ENCODE results near the gene SOX6.

SOX6 gene

GRCh38 chr11:16169956-16170847 is 186.1 kb downstream of the SOX6 start:
- H3K4me3 ChIP-seq (ENCODE audit: low read depth, low read length), result no peak overlapping the region
- DNase-seq, result no peak
- in situ Hi-C loops (cut with HindIII; ENCODE audit: low pct_ligation_motif_present, low sequenced_read_pairs), result no loop called here
- no peak for TF ChIP-seq CTCF (IDR thresholded peaks at IDR 0.05; ENCODE audit: low read depth, low read length, missing control alignments)
- H3K36me3 ChIP-seq (replicated peaks), result no peaks in the 10 kb centered on the region
- no peaks in the 10 kb centered on the region for H3K27me3 ChIP-seq (replicated peaks)
- H3K27ac ChIP-seq, result no peak overlapping the region

- no peak overlapping the region for H3K27ac ChIP-seq
- no peaks in the 10 kb centered on the region for H3K36me3 ChIP-seq (replicated peaks)
- no peak overlapping the region for H3K4me3 ChIP-seq (ENCODE audit: low read depth, low read length)
- TF ChIP-seq CTCF (IDR thresholded peaks at IDR 0.05; ENCODE audit: low read depth, low read length, missing control alignments), result no peak
- DNase-seq, result no peak
- in situ Hi-C loops (cut with HindIII; ENCODE audit: low pct_ligation_motif_present, low sequenced_read_pairs), result no loop called here
- no peaks in the 10 kb centered on the region for H3K27me3 ChIP-seq (replicated peaks)
Observed at GRCh38 chr11:16169541-16169940, 186.8 kb downstream of the SOX6 start.

DNA sequence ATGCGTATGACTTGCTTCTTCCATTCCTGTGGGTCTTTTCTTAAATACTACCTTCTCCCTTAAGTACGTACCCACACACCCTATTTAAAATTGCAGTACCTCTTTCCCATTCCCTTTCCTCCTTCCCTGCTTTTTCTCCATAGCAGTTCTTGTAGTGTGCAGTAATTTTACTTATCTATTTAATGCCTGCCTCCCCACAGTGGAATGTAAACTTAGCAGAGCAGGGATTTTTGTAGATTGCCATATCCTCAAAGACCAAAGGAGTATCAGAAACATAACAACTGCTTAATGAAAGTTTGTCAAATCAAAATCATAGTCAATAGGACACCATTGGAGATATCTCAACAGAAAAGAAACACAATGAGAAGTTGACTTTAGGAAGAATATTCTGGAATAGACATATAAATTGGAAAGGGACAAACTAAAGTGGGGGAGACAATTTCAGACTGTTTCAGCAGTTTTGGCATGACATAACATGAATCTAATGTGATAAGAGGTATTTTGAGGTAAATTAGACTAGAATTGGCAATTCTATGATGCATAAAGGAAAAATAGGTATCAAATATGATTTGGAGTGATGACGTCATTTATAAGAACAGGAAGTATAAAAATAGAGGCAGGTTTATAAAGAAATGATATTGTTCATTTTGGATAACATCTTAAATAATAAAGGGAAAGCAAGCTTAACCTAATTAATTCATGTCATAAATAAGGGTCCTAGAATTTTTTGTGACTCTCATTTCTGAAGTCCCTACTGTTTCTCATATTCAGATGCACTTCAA is 188.4 kb downstream of the SOX6 start:
- H3K27me3 ChIP-seq (replicated peaks), result no peaks in the 10 kb centered on the region
- TF ChIP-seq CTCF (IDR thresholded peaks at IDR 0.05; ENCODE audit: low read depth, low read length, missing control alignments), result no peak
- DNase-seq, result no peak
- H3K4me3 ChIP-seq (ENCODE audit: low read depth, low read length), result no peak overlapping the region
- in situ Hi-C loops (cut with HindIII; ENCODE audit: low pct_ligation_motif_present, low sequenced_read_pairs), result no loop called here
- H3K27ac ChIP-seq, result no peak overlapping the region
- no peaks in the 10 kb centered on the region for H3K36me3 ChIP-seq (replicated peaks)

DNA sequence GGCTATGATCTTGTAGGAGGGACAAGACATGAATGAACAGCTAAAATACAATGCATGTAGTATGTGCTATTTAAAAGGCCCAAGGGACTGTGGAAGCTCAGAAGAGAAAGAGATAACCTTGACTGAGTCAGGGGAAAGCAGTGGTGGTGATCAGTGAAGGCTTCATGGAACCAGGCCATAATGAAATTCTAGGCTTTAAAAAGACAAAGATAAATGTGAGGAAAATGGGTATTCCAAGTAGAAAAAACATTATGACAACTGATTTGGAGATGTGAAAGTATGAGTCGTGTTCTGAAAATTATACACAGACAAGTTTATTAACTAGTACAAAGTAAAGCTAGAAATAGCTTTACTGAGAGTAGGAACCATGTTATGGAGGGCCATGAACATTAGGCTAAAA is 189.8 kb downstream of the SOX6 start:
- no peak for TF ChIP-seq CTCF (IDR thresholded peaks at IDR 0.05; ENCODE audit: low read depth, low read length, missing control alignments)
- in situ Hi-C loops (cut with HindIII; ENCODE audit: low pct_ligation_motif_present, low sequenced_read_pairs), result no loop called here
- DNase-seq, result peak; percentile 33
- no peaks in the 10 kb centered on the region for H3K36me3 ChIP-seq (replicated peaks)
- no peak overlapping the region for H3K27ac ChIP-seq
- H3K4me3 ChIP-seq (ENCODE audit: low read depth, low read length), result no peak overlapping the region
- H3K27me3 ChIP-seq (replicated peaks), result no peaks in the 10 kb centered on the region

DNA sequence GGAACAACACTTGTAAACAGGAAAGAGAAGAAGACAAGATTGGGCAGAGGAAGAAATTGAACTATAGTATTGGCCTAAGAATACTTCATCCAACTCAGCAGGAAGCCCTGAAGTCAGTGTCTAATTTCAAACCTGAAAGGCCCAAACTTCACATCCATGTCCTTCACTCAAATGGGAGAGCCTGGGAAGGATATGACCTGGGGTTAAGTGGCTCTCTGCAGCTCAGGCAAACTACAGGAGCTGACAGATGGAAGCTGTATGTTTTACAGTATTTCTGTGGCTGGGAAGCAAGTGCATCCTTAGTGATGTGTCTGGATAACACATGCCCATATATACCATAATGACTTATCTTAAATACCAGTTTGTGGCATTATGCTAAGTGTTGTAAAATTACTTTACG is 196.2 kb downstream of the SOX6 start:
- Histone ChIP-seq H3K36me3 (replicated peaks) (no peaks in the 10 kb centered on the region), H3K27ac (no peak overlapping the region), H3K4me3 (ENCODE audit: low read depth, low read length) (no peak overlapping the region), H3K27me3 (replicated peaks) (no peaks in the 10 kb centered on the region)
- in situ Hi-C loops (cut with HindIII; ENCODE audit: low pct_ligation_motif_present, low sequenced_read_pairs), result no loop called here
- TF ChIP-seq CTCF (IDR thresholded peaks at IDR 0.05; ENCODE audit: low read depth, low read length, missing control alignments), result no peak
- no peak for DNase-seq

Data from brain microvascular endothelial cell (primary cell).